ACC112 (cell line): Measurements from ENCODE around the gene VGF.

ENCODE experiments used
- H2AFZ ChIP-seq: fragments of 200-600 bp; sonication (generic); one replicate; pipeline ENCODE4 v1.6.0; 2017; ENCODE audit warnings: antibody characterized with exemption, low read length; ENCODE audit not compliant: unreplicated experiment
- H3K27ac ChIP-seq: fragments of 200-600 bp; sonication (generic); 2 replicates; pipeline ENCODE4 v1.5.1; 2014; ENCODE audit warnings: low read depth, mild to moderate bottlenecking, antibody characterized with exemption, low read length, moderate library complexity
- H3K27me3 ChIP-seq: fragments of 200-600 bp; sonication (generic); 2 replicates; pipeline ENCODE4 v1.6.1; 2014; ENCODE audit warnings: mild to moderate bottlenecking, antibody characterized with exemption, low read length, moderate library complexity, mixed read lengths; ENCODE audit not compliant: insufficient read depth
- H3K36me3 ChIP-seq: fragments of 200-600 bp; sonication (generic); 2 replicates; pipeline ENCODE4 v1.6.1; 2016; ENCODE audit warnings: mild to moderate bottlenecking, antibody characterized with exemption, low read length, moderate library complexity, mixed read lengths; ENCODE audit not compliant: insufficient read depth
- H3K4me1 ChIP-seq: fragments of 200-600 bp; sonication (generic); one replicate; pipeline ENCODE4 v1.6.1; 2016; ENCODE audit warnings: low read length, mixed read lengths; ENCODE audit not compliant: insufficient read depth, unreplicated experiment, control insufficient read depth
- H3K4me3 ChIP-seq: fragments of 200-600 bp; sonication (generic); 2 replicates; pipeline ENCODE4 v1.5.1; 2014; ENCODE audit warnings: mild to moderate bottlenecking, low read depth, low read length
- H3K79me2 ChIP-seq: fragments of 200-600 bp; sonication (generic); one replicate; pipeline ENCODE4 v1.6.0; 2016; ENCODE audit warnings: low read length; ENCODE audit not compliant: control insufficient read depth, unreplicated experiment, insufficient read depth

VGF gene

DNA sequence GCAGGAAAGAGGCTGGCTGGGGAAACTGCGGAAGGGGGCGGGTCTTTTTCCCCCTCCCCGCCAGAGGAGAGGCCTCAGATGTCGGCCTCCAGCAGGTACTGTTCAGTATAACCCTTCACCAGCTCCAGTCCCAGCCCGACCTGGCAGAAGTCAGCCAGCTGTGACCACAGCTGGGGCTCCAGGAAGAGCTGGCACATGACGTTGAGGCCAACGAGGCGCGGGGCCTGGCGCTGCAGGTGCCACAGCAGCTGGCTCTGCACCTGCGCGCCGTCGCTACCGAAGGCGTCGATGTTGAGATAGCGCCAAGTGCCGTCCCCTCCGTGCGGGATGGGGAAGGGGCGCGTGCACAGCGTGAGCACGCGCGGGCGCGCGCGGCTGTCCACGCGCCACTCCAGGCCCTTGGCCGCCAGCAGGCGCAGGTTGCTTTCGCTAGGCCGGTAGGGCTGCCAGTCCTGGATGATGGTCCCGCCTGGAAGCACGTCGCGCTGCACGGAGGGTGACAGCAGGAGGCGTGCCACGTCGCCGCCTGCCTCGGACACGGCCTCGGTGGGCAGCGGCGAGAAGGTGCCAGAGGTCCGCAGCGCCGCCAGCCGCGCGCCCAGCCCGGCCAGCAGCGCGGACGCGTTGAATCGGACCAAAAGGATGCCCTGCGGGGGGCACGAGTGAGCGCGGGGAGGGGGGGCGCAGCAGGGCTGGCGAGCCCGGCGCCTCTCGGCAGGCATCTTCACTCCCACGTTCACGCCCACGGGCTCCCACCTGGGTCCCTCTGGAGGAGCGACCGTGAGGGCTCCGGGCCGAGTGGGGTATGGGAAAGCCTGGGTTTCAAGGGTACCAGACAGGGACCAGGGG lies 6.9 kb upstream of the VGF start:
- H3K79me2 ChIP-seq, result no peaks in the 10 kb centered on the region
- peaks cover 39% of the 10 kb centered on the region for H3K4me1 ChIP-seq
- H3K27ac ChIP-seq, result no peak overlapping the region
- no peaks in the 10 kb centered on the region for H3K36me3 ChIP-seq
- no peak overlapping the region for H2AFZ ChIP-seq
- H3K4me3 ChIP-seq, result peak overlapping the region; percentile 70
- peaks cover 72% of the 10 kb centered on the region for H3K27me3 ChIP-seq

- Histone ChIP-seq H3K79me2 (no peaks in the 10 kb centered on the region), H3K36me3 (no peaks in the 10 kb centered on the region), H3K27me3 (peaks cover 71% of the 10 kb centered on the region), H3K4me1 (peaks cover 46% of the 10 kb centered on the region), H3K27ac (no peak overlapping the region), H3K4me3 (no peak overlapping the region; the same call in 1 of the 2 replicates), H2AFZ (no peak overlapping the region)
These were observed 6.1 kb upstream of the VGF start for GRCh38 chr7:101171442-101171837.

DNA sequence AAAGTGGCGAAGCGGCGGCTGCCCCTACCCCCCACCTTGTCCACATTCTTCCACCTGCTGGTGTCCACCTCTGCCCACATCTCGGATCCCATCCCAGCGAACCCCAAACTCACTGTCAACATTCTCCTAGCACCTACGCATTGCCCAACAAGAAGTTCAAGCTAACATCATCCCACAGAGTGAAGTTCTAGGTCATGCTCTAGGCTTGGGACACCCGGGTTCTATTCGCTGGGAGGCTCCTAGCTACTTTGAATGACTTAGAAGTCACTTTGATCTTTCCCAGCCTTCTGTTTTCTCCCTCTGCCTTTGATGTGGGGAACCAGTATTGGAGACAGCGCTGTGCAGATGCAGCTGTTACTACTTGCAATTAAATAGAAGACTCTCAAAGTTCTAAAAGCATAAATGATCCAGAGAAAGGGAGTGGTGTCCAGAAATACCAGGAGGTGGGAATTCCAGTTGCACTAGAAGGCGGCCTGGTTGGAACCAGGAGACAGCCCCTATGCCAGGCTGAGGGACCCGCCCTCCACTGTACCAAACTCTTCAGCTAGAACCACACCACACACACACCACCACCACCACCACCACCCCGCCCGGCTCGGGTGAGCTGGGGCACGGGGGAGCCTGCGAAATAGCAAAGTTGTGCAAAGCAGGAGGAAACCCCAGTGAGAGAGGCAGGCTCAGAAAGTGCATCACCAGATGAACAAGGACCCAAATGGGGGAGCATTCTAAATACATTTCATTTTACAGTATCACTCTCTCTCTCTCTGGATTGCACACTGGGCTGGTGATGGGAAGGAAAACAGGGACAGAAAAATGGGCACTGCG lies 5.5 kb upstream of the VGF start:
- Histone ChIP-seq H3K4me3 (no peak overlapping the region), H3K79me2 (no peaks in the 10 kb centered on the region), H2AFZ (no peak overlapping the region), H3K36me3 (no peaks in the 10 kb centered on the region), H3K4me1 (peaks cover 52% of the 10 kb centered on the region), H3K27ac (no peak overlapping the region), H3K27me3 (peaks cover 73% of the 10 kb centered on the region)

DNA sequence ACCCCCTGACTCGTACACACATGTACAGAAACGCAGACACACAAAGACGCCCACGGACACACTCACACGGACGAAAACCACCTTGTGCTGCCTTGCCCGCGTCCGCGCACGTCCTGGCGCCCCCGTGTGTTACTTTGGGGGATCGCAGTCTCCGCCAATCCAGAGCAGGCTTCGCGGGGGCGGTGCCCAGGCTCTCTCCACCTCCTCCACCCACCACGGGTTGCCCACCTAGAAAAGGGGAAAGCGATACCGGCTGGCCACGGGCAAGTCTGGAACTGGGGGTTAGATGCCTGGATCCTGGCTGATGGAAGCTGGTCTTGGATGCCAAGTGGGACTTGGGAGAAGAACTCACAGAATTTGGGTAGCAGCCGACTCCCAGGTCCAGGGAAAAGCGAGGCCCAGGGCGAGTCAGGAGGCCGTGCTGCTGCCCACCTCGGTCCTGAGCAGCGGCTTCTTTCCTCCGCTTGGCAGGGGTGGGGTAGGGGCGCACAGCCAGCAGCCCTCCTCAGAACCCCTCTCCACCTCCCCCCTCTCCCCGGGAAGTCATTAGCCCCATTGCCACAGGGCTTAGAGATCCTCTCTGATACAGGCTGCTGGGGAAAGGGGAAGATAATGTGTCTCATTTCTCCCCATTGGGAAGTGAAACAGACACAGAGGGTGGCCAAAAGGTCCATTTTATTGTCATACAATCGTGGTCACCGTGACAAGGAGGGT lies 4.6 kb upstream of the VGF start:
- Histone ChIP-seq H3K27me3 (peaks cover 71% of the 10 kb centered on the region), H3K4me3 (peak overlapping the region; percentile 60), H3K27ac (no peak overlapping the region), H3K4me1 (peaks cover 57% of the 10 kb centered on the region), H2AFZ (peak overlapping the region; percentile 17), H3K36me3 (no peaks in the 10 kb centered on the region), H3K79me2 (no peaks in the 10 kb centered on the region)

DNA sequence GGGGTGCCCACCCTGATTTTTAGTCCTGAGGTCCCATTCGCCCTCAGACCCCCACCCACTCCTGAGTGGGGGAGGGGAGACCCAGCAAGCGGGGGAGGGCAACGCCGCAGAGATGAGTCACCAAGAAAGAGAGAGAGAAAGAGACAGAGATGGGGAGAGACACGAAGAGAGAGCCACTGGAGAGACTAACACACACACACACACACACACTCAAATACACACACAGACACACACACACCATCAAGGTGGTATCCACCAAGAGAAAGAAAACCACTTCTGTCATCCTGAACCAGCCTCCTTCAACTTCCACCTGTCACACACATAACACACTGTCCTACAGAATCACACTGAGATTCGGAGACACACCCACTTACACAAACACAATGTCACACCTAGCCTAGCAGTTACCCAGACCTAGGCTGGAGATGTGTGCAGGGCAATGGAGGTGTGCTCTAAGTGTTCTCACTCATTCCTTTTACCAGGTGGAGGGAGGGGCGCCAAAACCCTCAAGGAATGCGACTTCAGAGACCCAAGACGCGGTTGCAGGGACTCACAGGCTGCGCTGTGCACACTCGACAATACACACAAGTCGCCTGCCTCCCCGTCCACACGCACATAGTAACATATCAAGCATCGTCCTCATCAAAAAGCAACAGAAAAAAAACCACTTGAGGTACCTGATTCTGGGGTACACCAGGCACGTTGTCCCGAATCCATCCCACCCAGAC lies 3.9 kb upstream of the VGF start:
- Histone ChIP-seq H3K4me3 (peak overlapping the region; percentile 60), H3K36me3 (no peaks in the 10 kb centered on the region), H3K4me1 (peaks cover 62% of the 10 kb centered on the region), H3K79me2 (no peaks in the 10 kb centered on the region), H3K27ac (no peak overlapping the region; the same call in 1 of the 2 replicates), H3K27me3 (peaks cover 71% of the 10 kb centered on the region), H2AFZ (peak overlapping the region; percentile 17)

DNA sequence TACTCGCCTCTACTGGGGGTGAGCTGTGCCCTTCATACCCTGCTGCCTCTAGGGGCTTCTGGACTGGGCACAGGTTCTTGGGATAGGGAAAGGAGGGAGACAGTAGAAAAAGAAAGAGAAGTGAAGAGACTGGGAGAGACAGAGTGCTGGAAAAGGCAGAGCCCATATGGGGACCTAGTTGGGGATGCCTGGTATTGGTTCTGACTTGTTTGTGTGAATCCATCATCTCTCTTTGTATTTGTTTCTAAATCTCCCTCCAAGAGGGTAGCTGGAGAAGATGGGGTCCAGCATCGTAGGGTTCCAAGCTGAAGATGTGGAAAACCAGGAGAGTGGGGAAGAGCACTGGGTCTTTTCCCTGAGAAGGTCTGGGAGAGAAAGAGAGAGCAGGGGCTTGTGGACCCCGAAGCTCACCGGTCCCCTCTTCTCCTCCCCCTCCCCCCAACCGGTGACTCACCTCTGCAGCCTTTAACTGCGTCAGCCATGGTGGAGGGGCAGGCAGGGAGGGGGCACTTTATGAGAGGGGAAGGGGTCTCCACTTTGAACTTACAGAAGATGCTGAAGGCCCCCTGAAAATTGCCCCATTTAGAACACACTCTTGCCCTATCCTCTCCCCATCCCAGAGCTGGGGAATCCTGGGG lies 3.2 kb upstream of the VGF start:
- H3K79me2 ChIP-seq, result no peaks in the 10 kb centered on the region
- H3K4me1 ChIP-seq, result peaks cover 62% of the 10 kb centered on the region
- no peak overlapping the region for H2AFZ ChIP-seq
- no peak overlapping the region; the same call in 1 of the 2 replicates for H3K27ac ChIP-seq
- H3K36me3 ChIP-seq, result no peaks in the 10 kb centered on the region
- H3K4me3 ChIP-seq, result peak overlapping the region; percentile 60
- peaks cover 68% of the 10 kb centered on the region for H3K27me3 ChIP-seq

DNA sequence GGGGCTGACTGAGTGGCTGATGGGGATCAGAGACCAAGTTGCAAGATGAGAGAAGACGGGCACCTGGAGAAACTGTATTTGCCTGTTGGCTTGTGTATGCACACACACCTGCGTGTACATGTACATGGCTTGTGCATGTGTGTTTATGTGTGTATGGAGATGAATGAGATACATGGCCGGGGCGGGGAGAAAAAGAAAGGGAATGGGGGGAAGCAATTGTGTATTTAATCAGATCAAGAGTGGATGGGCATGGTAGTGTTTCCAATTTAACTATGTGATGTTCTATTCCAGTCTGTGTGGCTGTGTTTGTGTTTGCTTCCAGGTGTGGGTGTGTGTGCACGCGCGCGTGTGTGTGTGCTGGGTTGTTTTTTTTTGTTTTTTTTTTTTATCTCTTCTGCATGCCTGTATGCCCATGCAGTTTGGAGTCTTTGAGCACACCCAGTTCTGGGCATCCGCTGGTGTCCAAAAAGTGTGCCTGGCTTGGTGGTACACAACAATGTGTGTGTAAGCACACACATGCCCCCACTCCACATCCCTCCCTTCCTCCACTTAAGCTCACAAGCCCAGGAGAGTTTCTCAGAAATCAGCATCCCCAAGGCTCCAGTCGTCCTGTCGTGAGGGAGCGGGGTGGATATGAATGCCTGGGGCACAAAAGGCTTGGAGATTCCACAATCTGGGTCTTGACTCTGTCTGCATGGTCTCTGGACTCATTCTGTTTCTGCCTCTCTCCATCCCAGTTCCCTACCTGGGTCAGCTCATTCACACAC lies 2.5 kb upstream of the VGF start:
- Histone ChIP-seq H3K27ac (no peak overlapping the region; the same call in 1 of the 2 replicates), H3K27me3 (peaks cover 63% of the 10 kb centered on the region), H3K79me2 (no peaks in the 10 kb centered on the region), H3K36me3 (no peaks in the 10 kb centered on the region), H2AFZ (no peak overlapping the region), H3K4me3 (peak overlapping the region; percentile 58), H3K4me1 (peaks cover 58% of the 10 kb centered on the region)

DNA sequence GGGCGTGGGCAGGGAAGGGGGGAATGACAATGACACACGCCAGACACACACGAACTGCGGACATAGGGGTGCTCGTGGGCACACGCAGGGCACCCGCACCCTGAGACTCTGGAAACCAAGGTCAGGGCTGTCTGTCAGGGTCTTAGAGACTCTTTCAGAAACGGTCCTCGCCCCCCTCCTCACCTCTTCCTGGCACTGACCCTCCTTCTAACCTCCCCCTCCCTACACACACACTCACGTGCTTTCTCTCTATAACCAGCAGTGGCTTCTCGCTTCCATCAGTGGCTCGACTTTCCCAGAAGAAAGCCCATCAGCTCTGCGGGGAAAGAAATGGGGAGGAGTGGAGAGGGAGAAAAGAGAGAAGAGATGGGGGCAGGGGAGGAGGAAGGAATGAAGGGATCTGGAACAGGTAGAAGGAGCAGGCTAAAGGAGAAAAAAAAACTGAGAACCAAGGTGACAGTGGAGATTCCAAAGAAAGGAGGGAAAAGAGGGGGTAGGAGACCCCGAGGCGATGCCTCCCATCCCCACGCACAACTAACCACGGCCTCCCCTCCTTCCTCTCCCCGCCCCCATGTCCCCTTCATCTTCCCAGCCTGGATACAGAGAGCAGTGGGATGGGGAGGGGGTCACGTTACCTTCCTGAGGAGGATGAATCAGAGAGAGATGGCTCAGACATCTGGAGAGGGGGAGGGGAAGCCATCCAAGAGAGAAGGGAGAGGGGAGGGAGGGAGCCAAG lies 1.7 kb upstream of the VGF start:
- peaks cover 55% of the 10 kb centered on the region for H3K27me3 ChIP-seq
- no peak overlapping the region for H2AFZ ChIP-seq
- peak overlapping the region; percentile 58 for H3K4me3 ChIP-seq
- no peaks in the 10 kb centered on the region for H3K79me2 ChIP-seq
- peaks cover 53% of the 10 kb centered on the region for H3K4me1 ChIP-seq
- H3K36me3 ChIP-seq, result no peaks in the 10 kb centered on the region
- H3K27ac ChIP-seq, result no peak overlapping the region; the same call in 1 of the 2 replicates

DNA sequence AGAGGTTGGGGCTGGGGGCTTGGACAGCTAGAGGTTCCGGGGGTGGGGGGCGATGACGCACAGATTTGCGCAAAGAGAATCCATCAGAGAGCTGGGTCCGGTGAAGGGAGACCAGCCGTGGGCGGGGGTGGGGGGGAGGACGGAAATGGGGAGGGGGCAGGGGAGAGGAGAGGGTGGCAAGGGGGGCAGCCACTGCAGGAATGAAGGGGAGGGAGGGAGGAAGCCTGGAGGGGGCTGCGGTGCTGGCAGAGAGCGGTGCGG lies 1.2 kb upstream of the VGF start:
- peaks cover 53% of the 10 kb centered on the region for H3K4me1 ChIP-seq
- no peaks in the 10 kb centered on the region for H3K36me3 ChIP-seq
- no peaks in the 10 kb centered on the region for H3K79me2 ChIP-seq
- H3K27me3 ChIP-seq, result peaks cover 50% of the 10 kb centered on the region
- H3K27ac ChIP-seq, result no peak overlapping the region
- no peak overlapping the region for H2AFZ ChIP-seq
- peak overlapping the region; percentile 78 for H3K4me3 ChIP-seq
